NCI-H2171 (cell line): ENCODE data around the gene AKAP6.
A peak's percentile ranks its signal among the peaks of the same experiment; 100 is the strongest.
"Not testable (repeated sequence)": the region's sequence is repeated elsewhere in the genome, so short reads cannot be mapped to it uniquely, and the experiment has no call there.

Experiments used
- DNase-seq: peaks from one replicate; lab custom pipeline; 2025; lab: John Stamatoyannopoulos, UW

AKAP6 gene

GRCh38 chr14:32368107-32368506, 39.0 kb downstream of the AKAP6 start:
- no peak for DNase-seq

DNA sequence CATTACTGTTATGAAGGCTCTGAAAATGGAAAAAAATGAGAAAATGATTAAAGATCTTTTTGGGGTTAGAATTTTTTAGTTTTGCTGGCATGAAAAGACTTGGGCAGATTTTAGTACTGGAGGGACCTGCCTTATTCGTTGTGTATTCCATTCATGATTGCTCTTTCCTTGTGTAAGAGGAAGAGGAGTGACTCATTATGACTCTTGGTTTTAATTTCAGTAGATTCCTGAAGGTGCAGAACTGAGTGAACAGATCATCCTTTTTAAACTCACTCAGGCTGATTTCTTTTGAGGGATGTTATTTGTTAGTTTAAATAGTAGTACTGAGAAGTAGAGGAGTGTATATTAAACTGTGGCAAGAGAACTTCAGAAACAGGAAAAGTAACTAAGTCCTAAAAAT, 41.6 kb downstream of the AKAP6 start:
- DNase-seq: no peak

DNA sequence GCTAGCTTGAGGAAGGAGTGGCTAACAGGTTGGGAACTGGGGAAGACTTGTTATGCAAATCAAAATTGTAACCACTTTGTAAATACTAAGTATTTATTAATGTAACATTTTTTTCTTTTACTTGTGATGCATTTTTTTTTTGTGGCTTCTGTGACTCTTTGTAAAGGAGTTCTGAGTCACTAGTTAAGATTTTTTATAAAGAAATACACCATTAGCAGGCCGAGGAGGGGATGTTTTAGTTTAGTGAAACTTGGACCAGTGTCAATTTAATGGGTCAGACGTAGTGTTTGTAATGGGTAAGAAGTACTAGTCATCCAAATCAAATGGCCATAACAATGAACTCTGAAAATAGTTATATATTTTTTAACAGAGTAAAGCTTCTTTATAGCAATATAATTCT, 43.1 kb downstream of the AKAP6 start:
- DNase-seq: no peak

GRCh38 chr14:32373174-32373573, 44.1 kb downstream of the AKAP6 start:
- not testable (repeated sequence) for DNase-seq

DNA sequence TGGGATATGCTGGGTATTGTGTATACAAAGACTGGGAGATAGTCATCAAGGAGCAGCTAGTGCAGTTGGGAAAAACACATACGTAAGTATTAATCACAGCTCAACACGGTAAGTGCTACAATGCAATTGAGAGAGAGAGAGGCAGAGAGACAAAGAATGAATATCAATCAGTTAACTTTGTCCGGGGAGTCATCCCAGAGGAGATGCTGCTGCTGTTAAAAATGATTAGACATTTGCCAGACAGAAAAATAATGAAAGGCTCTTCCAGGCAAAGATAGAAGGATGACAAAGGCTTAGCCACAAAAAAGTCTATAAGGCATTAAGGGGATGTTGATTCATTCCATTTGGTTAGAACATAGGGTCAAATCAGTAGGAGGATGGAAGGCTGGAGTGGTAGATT, 45.1 kb downstream of the AKAP6 start:
- no peak for DNase-seq

- DNase-seq: no peak
Observed at GRCh38 chr14:32375663-32376062, 46.6 kb downstream of the AKAP6 start.

- DNase-seq: no peak
Observed at GRCh38 chr14:32377046-32377646, 48.0 kb downstream of the AKAP6 start.

DNA sequence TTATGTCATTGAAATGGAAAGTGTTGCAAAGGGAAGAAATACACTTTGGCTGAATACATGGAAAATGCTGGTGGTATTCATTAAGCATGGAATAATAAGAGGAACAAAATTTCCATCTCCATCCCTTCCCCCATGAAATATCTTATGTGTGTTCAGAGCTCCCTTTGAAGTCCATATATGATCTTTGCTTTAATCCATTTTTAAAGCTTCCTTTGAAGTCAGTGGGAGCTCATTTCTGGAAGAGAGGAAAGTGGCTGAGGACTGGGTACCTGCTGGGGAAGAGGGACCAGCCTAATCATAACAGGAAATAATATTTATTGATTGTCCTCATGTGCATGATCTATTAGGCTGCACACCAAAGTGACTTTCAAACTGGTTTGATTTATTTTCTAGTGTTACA, 49.2 kb downstream of the AKAP6 start:
- no peak for DNase-seq

DNA sequence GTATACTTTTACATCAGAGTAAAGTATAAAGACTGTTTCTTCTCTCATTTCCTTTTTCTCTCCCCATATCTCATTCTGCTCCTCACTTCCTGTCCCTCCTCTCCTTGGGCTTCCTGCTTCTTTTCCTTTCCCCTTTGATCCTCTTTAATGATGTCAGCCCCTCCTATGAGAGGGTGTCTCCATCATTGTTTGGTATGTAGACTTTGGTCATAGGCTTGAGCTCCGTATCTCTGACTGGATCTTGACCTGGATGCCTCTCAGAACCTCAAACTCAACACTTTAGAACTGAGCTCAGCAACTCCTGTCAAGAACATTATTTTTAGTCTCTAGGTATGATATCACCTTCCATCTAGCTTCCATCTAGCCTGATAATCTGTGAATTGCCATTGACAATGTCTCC, 50.3 kb downstream of the AKAP6 start:
- no peak for DNase-seq

- no peak for DNase-seq
Observed at GRCh38 chr14:32381869-32382268, 52.8 kb downstream of the AKAP6 start.

DNA sequence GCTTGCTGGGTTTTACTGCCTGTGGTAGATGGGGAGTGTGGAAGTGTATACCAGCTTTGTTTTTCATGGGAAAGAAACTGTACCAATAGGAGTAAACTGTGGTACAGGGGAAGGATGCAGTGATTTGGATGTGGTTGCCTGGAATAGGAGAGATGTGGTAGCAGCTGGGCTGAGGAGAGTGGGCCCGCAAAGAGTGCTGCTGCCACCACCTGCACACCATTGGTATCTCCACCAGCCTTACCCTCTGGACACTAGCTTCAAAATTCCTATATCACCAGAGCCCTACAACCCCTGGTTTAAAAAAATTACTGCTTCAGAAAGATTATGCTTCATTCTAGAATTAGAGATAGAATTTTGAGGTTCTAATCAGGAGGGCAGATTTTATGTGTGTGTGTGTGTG, 53.6 kb downstream of the AKAP6 start:
- DNase-seq: peak; percentile 14

GRCh38 chr14:32383364-32384009, 54.4 kb downstream of the AKAP6 start:
- peak; percentile 54 for DNase-seq

GRCh38 chr14:32384464-32384863, 55.4 kb downstream of the AKAP6 start:
- no peak for DNase-seq

- DNase-seq: not testable (repeated sequence)
Observed at GRCh38 chr14:32387295-32387694, 58.2 kb downstream of the AKAP6 start.

DNA sequence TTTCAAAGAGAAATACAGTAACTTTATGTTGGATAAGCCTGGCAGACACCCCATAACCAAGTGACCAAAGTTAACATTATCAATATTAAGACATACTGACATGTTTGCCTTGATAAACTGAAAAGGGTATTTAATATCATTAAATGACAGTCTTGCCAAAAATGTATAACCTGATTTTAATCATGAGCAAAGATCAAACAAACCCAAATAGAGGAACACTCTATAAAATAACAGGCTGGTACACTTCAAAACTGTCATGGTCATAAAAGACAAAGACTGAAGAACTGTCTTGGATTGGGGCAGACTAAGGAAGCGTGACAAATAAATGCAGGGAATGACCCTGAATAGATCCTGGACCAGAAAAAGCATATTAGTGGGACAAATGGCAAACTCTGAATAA, 64.0 kb downstream of the AKAP6 start:
- no peak for DNase-seq

DNA sequence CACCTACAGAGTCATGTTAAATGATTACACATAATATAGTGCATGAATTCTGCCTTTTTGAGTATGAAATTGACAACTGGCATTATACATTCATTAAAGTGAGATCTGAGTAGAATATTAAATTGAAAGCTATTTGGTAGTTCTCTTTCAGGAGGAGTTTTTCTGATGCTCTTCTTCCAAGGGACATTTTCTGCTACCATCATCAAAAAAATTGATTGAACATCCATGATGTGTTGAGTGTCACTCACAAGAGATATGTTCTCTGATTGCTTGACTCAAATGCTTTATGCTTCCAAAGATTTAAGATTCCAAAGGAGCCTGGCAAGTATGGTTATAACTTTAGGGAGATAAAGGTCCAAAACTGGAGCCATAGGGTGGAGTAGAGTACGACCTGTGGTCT, 64.9 kb downstream of the AKAP6 start:
- DNase-seq: no peak

DNA sequence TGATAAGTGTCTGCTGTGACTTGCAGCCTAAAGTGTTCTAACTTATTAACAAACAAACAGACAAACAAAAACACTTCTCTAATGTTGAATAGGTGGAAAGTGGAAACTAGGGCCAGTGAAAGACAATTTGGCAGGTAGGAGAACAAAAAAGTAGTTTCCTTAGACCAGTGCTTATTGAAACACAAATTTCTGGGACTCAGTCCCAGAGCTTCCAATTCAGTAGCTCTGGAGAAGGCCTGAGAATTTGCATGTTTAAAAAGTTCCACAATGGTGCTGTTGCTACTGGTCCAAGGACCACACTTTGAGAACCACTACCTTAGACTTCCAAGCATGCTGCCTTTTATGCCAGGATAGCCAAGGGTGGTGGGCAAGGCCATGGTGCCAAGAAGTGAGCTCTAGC, 67.8 kb downstream of the AKAP6 start:
- DNase-seq: no peak

DNA sequence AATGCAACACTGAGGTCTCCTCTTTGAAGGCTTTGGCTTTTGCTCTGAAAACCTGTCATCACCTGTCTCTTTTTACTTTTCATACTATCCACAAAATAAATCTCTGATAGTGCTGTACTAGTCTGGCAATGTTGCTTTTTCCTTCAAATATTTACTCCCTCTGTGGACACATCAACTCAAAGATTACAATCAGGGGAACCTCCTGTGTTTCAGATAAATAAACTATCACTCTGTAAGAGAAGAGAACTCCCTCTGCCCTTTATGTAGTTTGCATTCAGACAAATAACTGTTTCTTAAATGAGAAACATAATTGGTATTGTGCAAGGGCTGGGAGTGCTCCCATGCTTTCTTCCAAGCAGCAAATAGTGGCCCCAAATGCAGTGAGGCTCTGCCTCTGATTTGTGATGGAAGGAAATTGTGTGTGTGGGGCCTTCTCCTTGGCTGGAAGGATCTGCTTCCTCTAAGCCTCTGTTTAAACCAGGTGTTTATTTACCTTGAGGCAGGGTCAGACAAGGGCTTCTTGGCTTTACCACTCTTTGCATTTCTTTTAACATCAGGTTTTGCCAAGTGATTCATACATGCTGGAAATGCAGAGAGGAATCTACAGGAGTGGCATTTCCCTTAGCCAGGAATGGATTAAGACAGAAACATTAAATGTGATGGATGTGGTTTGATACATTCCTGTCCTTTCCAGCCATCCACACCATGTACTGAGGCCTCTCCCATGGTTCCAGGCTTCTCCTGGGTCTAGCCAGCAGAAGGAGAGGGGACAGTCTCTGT, 69.0 kb downstream of the AKAP6 start:
- no peak for DNase-seq

DNA sequence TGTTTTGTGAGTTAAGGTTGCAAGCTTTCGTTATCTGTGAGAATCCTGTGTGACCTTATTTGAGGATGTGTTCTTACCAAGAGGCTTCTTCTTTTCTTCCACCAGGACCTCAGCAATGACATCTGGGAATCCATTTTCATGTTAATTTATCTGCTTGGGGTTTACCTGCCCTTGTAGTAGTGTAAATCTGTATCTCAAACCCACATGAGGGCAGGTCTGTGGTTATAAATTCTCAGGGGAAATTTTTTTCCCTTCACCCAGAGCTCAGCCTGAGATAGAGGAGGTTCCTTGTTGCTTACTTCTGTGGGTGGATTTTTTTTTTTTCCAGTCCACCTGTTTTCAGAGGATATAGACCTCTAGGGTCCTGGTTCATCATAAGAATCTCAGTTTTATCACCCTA, 70.8 kb downstream of the AKAP6 start:
- no peak for DNase-seq

GRCh38 chr14:32400480-32400879, 71.4 kb downstream of the AKAP6 start:
- DNase-seq: no peak

- DNase-seq: no peak
Observed at GRCh38 chr14:32403021-32403420, 73.9 kb downstream of the AKAP6 start.

DNA sequence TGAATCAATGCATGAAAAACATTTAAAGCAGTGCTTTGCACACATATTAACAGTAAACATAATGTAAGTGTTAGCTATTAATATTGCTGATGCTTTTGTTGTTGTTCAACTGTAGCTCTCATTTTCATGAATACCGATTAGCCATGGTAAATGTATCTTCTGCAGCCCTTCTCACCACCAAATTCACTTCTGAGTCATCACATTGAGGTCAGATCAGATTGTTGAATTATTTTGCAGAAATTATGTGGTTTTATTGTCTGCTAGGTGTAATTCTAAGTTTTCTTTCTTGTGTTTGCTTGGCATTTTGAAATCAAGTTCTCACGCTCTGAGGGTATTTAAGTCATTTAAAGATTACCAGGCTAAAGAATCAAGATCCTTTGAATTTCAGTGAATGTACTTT, 74.6 kb downstream of the AKAP6 start:
- DNase-seq: no peak

- DNase-seq: no peak
Observed at GRCh38 chr14:32404784-32405573, 75.9 kb downstream of the AKAP6 start.
